HUDEP-2 (cell line): ENCODE measurements around the gene LARP1.
"Not testable (repeated sequence)": the region's sequence is repeated elsewhere in the genome, so short reads cannot be mapped to it uniquely, and the experiment has no call there.

Experiments
- DNase-seq, 76 experiments: peaks; one replicate each; lab custom pipeline; 2025; ENCODE audit not compliant: unreplicated experiment in 76 of 76; lab: John Stamatoyannopoulos, UW

The LARP1 gene

GRCh38 chr5:154758977-154759376 is 3.8 kb downstream of the LARP1 start:
- no peak for DNase-seq

GRCh38 chr5:154759868-154760267 is 4.7 kb downstream of the LARP1 start:
- DNase-seq, result not testable (repeated sequence)

GRCh38 chr5:154761046-154761736 is 6.0 kb downstream of the LARP1 start:
- DNase-seq, result no peak

DNA sequence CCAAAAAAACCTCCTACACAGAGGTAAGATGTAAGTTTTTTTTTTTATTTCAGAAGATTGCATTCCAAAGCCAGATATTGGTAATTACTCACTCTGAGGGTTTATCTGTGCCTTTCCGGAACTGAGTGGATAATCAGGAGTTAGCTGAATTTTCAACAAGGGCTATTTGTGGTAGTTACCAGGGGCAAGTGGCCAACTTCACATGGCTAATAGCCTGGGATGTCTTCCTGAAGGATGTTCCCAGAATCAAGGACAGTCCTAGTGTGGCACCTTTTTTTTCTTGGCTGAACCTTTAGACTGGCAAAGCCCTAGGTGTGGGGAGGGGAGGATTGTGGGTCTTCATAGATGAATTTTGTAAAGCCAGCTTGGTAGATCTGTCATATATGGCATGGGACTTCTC is 7.1 kb downstream of the LARP1 start:
- no peak for DNase-seq

DNA sequence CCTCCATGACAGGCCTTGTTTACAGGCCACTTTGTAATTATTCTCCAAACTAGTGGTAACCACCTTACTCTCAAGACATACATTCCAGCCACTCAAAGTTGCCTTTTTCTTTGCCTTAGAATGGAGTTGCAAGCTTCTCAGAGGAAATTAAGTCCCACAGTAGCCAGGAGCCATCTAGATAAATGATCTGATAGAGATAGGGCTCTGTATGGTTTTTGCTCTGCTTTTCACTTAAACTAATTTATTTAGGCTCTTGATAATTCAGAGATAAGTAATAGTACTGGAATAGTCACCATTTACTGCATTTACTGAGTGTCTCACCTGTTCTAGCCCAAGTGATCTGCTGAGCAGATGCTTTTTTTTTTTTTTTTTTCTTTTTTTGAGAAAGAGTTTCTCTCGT is 7.5 kb downstream of the LARP1 start:
- no peak for DNase-seq

DNA sequence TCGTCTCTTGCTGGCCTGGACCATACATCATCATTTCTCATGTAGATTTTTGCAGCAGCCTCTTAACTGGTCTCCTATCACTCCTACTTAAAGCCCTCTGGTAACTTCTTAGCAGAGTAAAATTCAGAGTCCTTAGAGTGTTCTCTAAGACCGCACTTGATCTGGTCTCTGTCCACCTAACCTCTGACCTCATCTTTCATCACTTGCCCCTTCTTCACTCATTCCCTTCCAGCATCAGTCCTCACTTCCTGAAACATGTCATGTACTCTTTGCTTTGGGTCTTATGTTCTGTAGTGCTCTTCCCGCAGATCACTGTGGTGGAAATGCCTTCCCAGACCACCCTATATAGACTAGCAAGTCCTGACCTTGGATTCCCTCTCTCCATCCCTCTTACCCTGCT is 9.8 kb downstream of the LARP1 start:
- no peak for DNase-seq

- DNase-seq, result no peak
Measured at GRCh38 chr5:154765396-154765925, 10.3 kb downstream of the LARP1 start.

DNA sequence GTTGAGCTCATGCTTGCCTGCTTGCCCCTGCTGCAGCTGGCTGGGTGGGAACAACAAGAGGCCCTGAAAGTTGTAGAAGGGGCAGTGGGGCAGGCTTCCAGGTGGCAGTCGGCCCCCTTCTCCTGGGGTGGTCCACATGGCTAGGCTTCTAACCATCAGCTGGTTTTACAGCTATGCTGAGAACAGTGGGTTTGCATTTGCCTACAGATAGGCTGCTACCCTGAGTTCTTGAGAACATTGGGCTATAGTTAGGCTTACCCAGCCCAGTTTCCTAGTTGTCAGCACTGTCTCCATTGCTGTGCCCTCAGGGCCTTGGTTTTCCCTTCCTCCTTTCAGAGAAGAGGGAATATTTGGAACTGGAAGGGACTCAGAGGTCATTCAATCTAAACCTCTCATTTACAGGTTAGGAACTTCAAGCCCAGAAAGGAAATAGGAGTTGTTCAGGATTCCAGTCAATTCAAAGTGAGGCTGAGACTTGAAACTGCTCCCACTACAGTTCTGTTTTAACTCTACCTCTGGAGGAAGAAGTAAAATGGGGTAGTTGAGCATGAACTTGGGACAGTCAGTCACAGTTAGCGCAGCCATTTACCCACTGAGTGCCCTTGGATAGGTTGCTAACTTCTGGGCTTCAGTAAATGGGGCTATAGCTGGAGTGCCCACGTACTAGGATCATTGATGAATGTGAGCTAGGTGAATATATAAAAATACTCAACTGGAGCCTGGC is 11.5 kb downstream of the LARP1 start:
- DNase-seq, result no peak

DNA sequence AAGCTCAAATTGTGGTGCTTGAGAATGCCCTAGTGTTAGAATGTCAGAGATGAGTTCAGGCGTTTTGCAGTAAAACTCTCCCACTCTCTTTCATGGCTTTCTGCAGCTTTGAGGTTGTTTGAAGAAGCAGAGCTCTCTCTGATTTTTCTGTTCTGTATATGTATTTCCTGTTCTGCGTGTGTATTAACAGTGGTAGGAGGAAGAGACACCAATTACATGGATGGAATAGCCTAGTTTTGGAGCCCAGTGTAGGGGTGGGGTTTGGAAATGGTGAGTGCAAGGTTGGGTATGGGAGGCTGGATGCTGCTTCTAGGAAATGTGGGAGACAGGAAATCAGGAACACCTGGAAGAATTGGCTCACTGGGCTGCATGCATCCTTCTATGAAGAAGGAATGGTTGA is 12.4 kb downstream of the LARP1 start:
- DNase-seq, result no peak

GRCh38 chr5:154768207-154768606 is 13.0 kb downstream of the LARP1 start:
- no peak for DNase-seq

DNA sequence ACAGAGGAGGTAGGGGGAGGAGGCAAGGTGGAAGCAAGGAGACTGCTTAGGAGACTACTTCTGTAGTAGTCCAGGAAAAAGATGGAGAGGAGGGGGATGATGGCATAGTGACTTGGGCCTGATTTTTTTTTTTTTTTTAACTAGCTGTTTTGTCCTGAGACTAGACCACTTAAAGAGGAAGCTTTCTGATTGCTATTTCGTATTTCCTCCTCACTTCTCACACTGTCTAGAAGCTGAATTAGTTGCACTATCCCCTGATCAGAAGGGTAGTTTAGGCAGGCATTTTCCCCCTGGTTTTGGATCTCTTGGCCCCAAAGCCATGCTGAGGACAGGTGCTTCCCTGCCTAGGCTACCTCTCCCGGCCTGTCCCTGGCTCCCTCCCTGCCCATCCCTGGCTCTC is 14.9 kb downstream of the LARP1 start:
- DNase-seq, result no peak

DNA sequence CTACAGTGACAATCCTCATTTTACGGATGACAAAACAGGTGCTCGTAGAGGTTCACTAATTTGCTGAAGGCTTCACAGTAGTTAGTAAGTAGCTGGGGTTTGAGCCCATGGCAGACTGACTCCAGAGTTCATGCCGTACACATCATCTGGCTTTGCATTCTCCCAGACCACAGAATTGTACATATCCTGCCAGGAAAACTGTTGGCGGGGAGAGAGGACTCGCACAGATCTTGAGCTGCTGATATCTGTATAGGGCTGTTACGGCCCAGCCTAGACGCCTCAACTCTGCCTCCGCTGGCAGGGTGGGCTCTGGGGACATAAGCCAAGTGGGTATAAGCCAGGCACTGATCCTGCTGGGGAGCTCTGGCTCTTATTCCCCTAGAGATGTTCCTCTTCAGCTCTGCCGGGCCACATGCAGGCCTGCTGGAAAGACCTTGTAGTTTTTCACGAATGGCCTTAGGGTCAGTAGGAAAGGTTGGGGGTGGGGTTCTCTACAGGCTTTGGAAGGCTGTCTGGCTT is 16.3 kb downstream of the LARP1 start:
- DNase-seq, result no peak

DNA sequence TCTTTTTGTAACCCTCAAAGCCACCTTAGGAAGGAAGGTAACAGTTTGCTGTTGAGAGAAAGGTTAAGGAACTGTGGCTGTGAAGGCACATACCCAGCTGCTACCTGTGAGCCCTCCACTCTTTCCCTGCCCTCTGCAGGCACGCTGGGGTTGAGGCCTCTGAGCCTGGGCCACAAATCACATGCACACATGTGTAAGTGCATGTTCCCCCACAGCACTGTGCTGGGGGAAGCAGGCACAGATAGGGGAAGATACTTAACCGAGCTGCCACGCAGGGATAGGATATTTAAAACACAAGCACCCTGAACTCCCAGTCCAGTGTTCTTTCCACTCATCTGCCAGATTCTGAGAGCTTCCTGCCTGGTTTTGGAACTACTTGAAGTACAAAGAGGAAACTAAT is 18.1 kb downstream of the LARP1 start:
- no peak for DNase-seq

GRCh38 chr5:154776167-154776566 is 21.0 kb downstream of the LARP1 start:
- peak in 49 of 76 experiments; percentile 5 to 66 (median 35) for DNase-seq

- no peak for DNase-seq
Measured at GRCh38 chr5:154778534-154778933, 23.4 kb downstream of the LARP1 start.

DNA sequence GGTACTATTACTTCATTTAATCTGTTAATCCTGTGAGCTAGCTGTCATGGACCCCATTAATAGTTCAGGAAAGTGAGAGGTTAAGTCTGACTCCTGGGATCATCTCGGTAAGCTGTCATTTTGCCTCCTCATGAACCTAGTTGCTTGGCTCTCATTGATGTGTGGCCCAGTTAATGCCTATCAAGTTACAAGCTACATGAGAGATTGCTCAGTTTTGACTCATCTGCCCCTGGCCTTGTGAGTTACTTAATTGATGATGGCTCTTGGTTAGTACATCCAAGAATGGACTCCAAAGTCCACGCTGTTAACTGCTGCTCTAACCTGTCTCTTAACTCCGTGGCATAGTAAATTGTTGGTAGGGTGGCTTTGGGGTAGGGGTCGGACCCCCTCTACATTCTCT is 23.9 kb downstream of the LARP1 start:
- peak in 1 of 76 experiments; percentile 16 for DNase-seq

GRCh38 chr5:154780128-154780527 is 25.0 kb downstream of the LARP1 start:
- DNase-seq, result no peak

DNA sequence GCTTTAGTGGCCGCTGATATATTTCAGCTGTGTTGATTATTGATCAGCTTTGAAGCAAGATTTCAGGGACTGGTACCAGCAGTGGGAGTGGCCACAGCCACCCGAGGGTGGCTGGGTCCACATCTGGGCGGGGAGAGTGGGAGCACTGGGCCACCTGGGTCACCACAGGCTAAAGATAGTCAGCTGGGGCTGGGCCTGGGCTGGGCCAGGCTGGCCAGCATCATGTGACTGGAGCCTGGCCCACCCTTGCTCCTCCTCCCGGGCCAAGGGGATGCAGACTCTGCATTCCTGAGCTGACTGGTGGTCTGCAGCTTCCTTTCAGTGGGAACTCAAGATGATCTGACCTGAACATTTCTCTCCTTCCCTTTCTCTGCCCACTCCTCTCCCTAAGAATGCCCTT is 27.1 kb downstream of the LARP1 start:
- DNase-seq, result peak in 27 of 76 experiments; percentile 10 to 38 (median 20)

- DNase-seq, result no peak
Measured at GRCh38 chr5:154782812-154783592, 27.8 kb downstream of the LARP1 start.

- DNase-seq, result no peak
Measured at GRCh38 chr5:154783774-154784460, 28.7 kb downstream of the LARP1 start.

DNA sequence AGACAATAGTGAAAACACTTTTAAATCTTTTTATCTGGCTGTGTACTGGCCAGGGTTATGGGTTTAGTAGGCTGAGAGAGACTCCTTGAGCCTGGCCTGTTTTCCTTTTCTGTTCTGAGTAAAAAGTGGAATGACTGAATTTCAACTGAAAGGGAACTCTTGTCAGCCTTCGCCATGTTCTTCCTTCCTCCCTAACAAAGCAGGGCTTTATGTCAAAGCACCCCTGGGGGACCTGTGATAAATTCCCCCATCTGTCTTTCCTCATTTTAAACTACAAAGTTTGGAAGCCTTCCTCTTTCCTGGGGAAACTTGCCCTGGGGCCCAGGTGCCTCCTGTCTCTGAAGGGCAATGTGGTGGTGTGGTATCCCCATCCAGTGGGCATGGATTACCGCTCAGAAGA is 29.7 kb downstream of the LARP1 start:
- DNase-seq, result no peak
